Stomach (tissue), 4 donors: ENCODE results near the gene SPOCD1.

Experiments used
- CTCF ChIP-seq, 7 experiments: fragments of 450-650 bp in 4 of 7; fragments of 200-600 bp in 3 of 7; sonication (generic) in 3 of 7; IDR thresholded peaks; one replicate each; pipeline ENCODE4 v1.5.1; 2016 to 2019; ENCODE audit warnings: antibody characterized with exemption in 7 of 7, control low read depth in 2 of 7, mild to moderate bottlenecking in 1 of 7
- EP300 ChIP-seq: sonication (generic); formaldehyde crosslinking; IDR thresholded peaks from one replicate; pipeline ENCODE4 v1.6.1; 2017; ENCODE audit warnings: antibody characterized with exemption
- POLR2A ChIP-seq, 4 donors: fragments of 450-650 bp; IDR thresholded peaks; one replicate each; pipeline ENCODE4 v1.6.1; 2016; ENCODE audit warnings: antibody characterized with exemption in 4 of 4, control low read depth in 2 of 4, mild to moderate bottlenecking in 1 of 4, moderate library complexity in 1 of 4

GRCh38 chr1:31846484-31846883 is 30.7 kb upstream of the SPOCD1 start:
- TF ChIP-seq CTCF (IDR thresholded peaks at IDR 0.05) (no peak), POLR2A (IDR thresholded peaks at IDR 0.05) (no peak), EP300 (no peak)
